ENCODE results near the gene NGF.
"Not testable (repeated sequence)": the region's sequence is repeated elsewhere in the genome, so short reads cannot be mapped to it uniquely, and the experiment has no call there.

Gene NGF

DNA sequence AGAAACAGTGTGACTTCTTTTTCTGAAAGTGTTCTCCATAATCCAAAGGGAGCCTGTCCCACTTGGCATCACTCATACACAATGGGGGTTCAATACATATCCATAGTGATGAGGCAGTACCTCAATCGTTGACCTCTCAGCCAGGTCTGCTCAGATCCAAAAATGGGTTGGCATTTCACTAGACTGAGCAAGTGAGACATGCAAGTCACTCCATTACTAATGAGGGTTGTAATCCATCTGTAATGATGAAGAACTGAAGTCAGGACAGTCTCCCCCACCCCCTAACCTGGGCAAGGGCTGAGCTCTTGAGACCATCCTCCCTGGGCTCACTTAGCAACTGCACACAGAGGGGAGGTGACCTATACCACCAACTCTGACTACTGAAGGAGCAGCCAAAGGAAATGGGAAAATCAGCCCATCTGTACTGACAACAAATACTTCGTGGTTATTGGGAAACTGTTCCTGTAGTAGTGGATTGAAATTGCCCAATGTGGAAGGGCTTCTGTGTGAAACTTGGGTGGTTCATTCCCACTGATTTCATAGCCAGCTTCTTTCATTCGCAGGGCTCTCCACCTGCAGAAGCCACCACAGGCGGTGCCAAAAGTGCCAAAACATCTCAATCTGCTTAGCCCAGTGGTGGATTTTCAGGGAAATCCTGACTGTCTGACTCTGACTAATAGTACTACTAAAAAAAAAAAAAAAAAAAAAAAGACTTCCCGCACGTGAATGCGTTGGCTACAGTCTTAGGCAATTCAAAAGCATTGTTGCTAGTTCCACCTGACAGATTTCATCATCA lies 5.0 kb downstream of the NGF start:
- DNase-seq = no peak

- no peak for DNase-seq
Observed at GRCh38 chr1:115331558-115332331, 6.3 kb downstream of the NGF start.

GRCh38 chr1:115330480-115331013 lies 7.5 kb downstream of the NGF start:
- DNase-seq = no peak

DNA sequence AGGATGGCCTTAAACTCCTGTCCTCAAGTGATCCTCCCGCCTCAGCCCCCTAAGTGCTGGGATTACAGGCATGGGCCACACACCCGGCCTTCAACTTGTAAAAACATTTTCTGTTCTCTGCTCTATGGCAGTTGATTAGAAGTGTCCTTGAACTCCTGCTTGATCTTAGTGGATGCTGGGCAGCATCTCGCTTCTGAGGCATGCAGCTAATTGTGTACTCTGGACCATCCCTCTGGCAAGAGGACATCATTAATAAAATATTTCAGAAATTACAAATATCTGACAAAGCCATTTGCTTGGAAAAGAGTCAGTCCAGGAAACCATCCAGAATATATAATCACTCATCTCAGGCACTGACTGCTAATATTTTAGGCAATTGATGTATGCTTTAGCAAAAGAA lies 8.1 kb downstream of the NGF start:
- no peak for DNase-seq

DNA sequence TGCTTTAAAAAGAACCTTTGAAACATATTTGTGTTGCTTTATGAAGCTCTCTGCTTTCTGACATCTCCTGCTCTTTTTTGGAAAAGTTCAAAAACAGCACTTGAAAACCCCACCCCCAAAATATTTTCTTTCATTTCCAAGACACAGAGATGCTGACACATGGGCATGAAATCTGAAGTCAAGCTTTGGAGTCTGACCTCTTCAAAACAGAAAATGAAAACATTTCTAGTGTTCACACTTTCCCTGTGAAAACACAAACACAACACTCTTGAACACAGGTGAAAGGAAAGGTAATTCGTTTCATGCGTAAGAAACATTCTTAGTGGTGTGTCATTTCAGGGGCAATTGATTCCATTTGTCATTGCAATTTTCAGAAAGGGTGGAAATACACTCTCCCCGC lies 10.8 kb downstream of the NGF start:
- no peak for DNase-seq

- DNase-seq = no peak
Observed at GRCh38 chr1:115326419-115326818, 11.6 kb downstream of the NGF start.

GRCh38 chr1:115325874-115326273 lies 12.2 kb downstream of the NGF start:
- DNase-seq = no peak

- no peak for DNase-seq
Observed at GRCh38 chr1:115324649-115325420, 13.2 kb downstream of the NGF start.

GRCh38 chr1:115323366-115324004 lies 14.6 kb downstream of the NGF start:
- no peak for DNase-seq

DNA sequence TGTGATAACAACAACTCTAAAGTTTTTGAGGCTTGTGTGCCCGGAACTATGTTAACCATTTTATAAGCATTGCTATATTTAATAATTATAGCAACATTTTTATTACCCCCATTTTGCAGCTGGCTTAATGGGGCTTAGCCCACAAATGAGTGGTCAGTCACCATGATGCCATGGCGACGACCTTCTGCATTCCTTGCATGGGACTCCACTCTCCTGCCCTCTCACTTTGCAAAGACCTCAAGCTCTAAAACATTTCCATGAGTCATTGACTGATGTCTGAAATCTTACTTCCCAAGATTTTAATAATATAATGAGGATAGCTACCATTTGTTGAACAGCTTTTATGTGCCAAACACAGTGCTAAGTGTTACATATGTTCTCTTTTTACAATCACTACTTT lies 15.4 kb downstream of the NGF start:
- DNase-seq = no peak

DNA sequence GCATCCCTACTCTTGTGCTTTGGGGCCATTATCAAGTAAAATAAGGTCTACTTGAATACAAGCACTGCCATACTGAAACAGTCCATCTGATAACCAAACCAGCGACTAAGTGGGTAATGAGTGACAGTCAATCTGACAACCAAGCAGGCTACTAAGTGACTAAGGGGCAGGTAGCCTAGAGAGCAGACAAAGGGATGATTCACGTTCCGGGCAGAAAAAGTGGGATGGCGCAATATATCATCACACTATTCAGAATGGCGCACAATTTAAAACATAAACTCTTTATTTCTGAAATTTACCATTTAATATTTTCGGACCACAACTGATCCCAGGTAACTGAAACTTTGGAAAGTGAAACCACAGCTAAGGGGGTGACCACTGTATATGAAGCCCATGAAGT lies 17.7 kb downstream of the NGF start:
- DNase-seq = no peak

GRCh38 chr1:115319706-115320105 lies 18.3 kb downstream of the NGF start:
- DNase-seq = no peak

- DNase-seq = peak; percentile 93
Observed at GRCh38 chr1:115317101-115318012, 20.7 kb downstream of the NGF start.

- no peak for DNase-seq
Observed at GRCh38 chr1:115314765-115315164, 23.3 kb downstream of the NGF start.

DNA sequence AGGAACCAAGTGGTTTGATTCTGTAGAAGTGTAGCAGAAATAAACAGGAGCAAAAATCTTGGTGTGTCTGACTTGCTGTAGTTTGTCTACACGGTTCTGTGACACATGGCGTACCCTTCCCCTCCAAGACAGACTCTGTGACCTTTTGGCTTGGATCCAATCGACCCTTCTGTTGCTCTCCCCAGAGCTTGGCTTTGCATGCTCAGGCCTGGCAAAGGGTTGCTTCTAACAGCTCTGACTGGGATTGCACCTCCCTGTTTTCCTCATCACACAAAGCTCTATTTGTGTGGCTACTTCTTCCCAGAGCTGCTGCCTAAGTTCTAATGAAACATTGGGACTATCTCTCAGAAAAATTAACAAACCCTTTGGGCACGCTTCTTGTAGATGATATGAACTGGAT lies 24.0 kb downstream of the NGF start:
- peak; percentile 51 for DNase-seq

- DNase-seq = peak; percentile 93
Observed at GRCh38 chr1:115313182-115313581, 24.9 kb downstream of the NGF start.

GRCh38 chr1:115312742-115313141 lies 25.3 kb downstream of the NGF start:
- DNase-seq = no peak

DNA sequence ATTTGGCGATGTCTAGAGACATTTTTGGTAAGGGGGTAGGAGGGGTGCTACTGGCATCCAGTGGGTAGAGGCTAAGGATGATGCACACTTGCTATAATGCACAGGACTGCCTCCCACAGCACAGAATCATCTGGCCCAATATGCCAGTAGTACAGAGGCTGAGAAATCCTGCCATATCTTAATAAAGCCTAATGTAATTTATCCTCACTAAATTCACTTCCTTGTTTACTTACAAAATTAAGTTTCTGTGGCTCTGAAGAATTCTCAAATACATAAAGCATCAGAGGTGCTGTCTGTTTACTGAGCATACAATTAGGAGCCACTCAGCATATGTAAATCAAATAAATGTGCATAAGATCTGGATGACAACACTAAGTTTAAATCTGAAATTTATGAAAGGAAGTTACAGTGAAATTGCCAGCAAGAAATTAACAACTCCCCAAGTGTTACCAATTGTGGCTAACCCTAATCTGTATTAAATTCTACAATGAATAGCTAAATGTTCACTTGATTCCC lies 26.5 kb downstream of the NGF start:
- no peak for DNase-seq

GRCh38 chr1:115310581-115311473 lies 27.2 kb downstream of the NGF start:
- no peak for DNase-seq

DNA sequence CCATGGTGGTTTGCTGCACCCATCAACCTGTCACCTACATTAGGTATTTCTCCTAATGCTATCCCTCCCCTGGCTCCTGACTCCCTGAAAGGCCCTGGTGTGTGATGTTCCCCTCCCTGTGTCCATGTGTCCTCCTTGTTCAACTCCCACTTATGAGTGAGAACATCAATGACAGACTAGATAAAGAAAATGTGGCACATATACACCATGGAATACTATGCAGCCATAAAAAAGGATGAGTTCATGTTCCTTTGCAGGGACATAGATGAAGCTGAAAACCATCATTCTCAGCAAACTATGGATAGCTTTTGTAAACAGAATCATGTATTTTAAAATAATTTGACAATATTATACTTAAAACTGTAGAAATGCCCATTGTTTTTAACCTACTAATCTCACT lies 28.5 kb downstream of the NGF start:
- not testable (repeated sequence) for DNase-seq
